Measurements from ENCODE around the gene PIK3R4.

PIK3R4 gene

GRCh38 chr3:130688697-130689470, 57.7 kb downstream of the PIK3R4 start:
- DNase-seq (ENCODE audit: low spot score) = no peak

- DNase-seq (ENCODE audit: low spot score) = no peak
These were observed 58.5 kb downstream of the PIK3R4 start for GRCh38 chr3:130688015-130688688.

- DNase-seq (ENCODE audit: low spot score) = no peak
These were observed 59.3 kb downstream of the PIK3R4 start for GRCh38 chr3:130687327-130687726.

DNA sequence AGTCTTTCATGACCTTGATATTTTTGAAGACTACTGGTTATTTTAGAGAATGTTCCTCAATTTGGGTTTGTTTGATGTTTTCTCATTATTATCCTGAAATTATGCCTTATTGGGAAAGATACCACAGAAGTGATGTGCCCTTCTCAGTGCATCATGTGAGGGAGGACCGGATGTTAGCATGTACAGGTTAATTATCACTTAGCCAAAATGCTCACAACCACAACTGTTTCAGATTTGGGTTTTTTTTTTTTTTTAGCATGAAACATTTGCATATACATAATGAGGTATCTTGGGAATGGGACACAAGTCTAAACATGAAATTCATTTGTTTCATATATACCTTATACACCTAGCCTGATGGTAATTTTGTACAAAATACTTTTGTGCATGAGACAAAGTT, 59.8 kb downstream of the PIK3R4 start:
- no peak for DNase-seq (ENCODE audit: low spot score)

GRCh38 chr3:130682131-130682530, 64.5 kb downstream of the PIK3R4 start:
- DNase-seq (ENCODE audit: low spot score) = no peak

GRCh38 chr3:130679218-130679617, 67.4 kb downstream of the PIK3R4 start:
- DNase-seq (ENCODE audit: low spot score) = no peak

- no peak for DNase-seq (ENCODE audit: low spot score)
These were observed 69.3 kb downstream of the PIK3R4 start for GRCh38 chr3:130677343-130677742.

DNA sequence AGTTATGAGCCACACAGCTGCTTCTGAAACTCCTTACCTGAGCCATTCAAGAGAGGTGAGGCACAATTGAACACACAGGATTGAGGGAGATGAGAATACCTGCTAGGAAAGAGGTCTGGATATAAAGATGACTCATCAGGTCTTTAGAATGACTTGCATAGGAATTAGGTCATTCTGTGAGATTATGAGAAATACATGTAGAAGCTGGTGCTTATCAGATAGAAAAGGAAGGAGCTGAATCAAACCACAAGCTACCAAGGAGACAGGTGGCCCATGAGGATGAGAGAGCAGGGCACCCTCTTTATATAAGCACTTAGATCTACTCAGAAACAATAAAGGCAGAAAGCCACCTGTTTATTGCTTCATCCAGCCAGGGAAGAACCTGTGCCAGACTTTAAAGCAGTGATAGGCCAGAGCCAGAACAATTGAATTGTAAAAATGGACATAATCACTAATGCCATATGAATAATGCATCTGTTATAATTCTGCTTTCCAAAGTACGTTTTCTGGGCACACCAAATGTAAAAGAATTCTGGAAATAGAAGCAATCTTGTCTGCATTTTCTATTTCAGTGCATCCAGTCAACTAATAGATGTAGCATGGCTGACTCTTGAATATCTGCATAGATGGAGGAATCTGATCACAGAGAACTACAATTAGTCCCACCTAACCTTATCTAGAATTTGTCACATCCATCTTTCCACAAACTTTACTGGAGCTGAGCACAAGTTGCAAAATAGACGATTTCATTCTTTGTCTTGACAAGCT, 74.9 kb downstream of the PIK3R4 start:
- DNase-seq (ENCODE audit: low spot score) = no peak

DNA sequence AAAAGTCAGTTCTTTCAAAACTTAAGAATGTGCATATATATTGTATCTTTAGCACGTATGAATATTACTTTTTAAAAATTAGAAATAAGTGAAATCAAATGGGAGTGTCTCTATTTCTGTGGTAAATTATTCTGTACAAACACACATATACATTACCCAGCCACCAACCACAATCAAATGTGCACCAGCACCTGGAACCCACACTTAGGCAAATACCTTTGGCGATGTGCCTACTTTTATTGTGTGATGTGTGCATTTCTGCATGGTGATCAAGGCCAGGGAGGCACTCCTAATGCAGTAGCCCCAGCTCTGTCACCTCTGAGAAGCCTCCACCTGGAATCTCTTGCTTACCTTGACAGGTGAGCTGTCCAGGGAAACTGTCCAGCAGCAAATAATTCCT, 76.9 kb downstream of the PIK3R4 start:
- DNase-seq (ENCODE audit: low spot score) = no peak

DNA sequence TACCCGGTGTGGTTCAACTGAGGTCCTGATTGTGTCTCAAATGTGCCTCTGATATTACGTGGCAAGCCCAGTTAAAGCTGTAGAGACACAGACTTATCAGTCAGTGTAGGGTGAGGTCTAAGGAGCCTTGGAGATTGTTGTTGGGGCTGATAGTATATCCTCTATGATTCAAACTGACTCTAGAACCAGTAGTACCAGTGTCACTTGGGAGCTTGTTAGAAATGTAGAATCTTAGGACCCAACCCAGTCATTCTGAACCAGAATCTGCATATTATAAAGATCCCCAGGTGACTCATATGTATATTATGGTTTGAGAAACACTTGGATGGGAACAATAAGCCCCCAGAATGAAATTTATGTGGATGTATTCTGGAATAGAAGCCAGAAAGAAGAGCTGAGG, 83.5 kb downstream of the PIK3R4 start:
- DNase-seq (ENCODE audit: low spot score) = no peak

GRCh38 chr3:130662501-130662996, 84.1 kb downstream of the PIK3R4 start:
- no peak for DNase-seq (ENCODE audit: low spot score)

DNA sequence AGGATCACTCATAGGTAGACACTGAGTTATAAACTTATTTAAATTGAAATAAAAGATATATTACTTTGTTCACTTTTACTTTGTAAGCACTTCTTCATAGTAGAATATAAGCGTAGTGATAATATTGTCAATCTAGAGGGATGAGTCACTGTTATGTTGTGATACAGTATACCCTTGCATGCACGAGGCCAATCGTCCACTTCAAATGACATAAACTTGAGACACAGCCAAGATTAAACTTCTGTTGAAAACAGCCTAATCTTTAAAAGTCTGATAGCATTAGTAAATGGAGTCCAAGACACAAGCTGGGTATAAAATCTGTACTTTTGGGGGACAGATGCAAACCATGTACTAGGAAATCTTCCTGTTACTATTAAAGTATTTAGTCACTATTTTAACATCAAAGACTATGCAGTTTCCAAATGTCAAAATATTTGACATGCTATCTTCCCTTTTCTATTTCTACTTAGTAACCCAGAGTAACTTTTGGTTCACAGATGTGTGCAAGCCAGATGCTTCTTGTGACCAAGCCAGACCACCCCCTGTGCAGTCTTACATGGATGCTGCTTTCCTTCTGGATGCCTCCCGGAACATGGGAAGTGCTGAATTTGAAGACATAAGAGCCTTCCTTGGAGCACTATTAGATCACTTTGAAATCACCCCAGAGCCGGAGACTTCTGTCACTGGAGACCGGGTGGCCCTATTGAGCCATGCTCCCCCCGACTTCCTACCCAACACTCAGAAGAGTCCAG, 85.3 kb downstream of the PIK3R4 start:
- DNase-seq (ENCODE audit: low spot score) = no peak

GRCh38 chr3:130659911-130660310, 86.7 kb downstream of the PIK3R4 start:
- DNase-seq (ENCODE audit: low spot score) = no peak

DNA sequence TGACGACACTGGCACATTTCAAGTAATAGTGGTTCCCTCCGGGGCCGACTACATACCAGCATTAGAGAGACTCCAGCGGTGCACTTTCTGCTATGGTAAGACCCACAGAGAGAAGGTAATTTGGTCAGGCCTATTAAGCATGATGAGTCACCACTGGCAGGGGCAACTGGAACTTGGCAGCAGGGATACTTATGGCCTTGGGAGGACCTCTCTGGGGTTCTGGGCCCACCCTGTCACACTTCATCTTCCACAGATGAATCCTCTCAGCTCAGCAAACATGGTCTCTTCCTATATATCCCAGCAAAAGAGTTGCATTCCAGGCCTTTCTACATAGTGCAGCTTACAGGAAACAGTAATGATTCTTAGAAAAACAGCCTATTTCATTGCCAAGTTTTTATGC, 88.0 kb downstream of the PIK3R4 start:
- no peak for DNase-seq (ENCODE audit: low spot score)

DNA sequence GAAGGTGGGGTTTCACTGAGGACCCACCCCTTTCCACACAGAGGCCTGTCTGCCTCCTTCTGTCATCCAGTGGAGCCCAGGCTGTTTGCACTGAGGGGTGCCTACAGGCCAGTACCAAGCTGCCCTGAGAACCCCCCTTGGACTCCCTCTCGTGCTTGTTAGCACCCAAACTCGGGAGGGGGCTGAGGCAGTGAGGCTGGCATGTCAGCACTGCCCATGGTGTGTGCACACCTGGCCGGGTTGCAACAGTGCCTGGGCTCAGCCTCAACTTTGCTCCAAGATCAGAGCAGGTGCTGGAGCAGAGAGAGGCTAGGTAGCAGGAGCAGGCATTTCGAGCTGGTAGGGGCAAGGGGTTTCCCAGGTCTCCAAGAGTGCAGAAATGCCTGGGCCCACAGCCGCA, 90.0 kb downstream of the PIK3R4 start:
- DNase-seq (ENCODE audit: low spot score) = no peak

DNA sequence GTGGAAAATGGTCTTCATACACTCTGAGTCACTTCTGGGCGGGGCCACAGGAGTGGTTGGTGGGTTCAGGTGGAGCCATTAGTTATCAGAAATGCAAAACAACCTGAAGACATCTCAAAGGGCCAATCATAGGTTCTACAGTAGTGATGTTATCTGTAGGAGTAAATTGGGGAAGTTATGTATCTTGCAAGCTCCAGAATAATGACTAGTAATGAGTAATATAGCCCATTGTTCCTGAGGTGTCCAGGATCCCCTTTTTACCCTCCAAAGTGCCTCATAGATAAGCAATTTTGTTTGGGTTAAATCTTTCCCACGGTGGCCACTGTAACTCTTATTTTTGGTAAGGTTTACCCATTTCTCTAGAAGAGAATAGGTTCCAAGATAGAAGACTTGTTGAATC, 91.7 kb downstream of the PIK3R4 start:
- DNase-seq (ENCODE audit: low spot score) = no peak

GRCh38 chr3:130654091-130654490, 92.5 kb downstream of the PIK3R4 start:
- DNase-seq (ENCODE audit: low spot score) = no peak

GRCh38 chr3:130649061-130649654, 97.5 kb downstream of the PIK3R4 start:
- no peak for DNase-seq (ENCODE audit: low spot score)

- DNase-seq (ENCODE audit: low spot score) = no peak
These were observed 98.3 kb downstream of the PIK3R4 start for GRCh38 chr3:130648293-130648692.

DNA sequence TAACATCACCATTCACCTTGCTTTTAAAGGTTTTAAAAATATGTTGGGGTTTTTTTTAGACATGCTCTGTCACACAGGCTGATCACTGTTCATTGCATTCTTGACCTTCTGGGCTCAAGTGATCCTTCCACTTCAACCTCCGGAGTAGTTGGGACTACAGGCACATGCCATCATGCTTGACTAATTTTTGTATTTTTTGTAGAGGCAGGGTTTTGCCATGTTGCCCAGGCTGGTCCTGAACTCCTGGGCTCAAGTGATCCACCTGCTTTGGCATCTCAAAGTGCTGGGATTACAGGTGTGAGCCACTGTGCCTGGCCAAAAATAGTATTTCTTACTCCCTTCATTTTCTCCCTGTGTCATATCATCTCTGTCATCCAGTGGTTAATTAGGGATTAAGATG, 101.4 kb downstream of the PIK3R4 start:
- no peak for DNase-seq (ENCODE audit: low spot score)

DNA sequence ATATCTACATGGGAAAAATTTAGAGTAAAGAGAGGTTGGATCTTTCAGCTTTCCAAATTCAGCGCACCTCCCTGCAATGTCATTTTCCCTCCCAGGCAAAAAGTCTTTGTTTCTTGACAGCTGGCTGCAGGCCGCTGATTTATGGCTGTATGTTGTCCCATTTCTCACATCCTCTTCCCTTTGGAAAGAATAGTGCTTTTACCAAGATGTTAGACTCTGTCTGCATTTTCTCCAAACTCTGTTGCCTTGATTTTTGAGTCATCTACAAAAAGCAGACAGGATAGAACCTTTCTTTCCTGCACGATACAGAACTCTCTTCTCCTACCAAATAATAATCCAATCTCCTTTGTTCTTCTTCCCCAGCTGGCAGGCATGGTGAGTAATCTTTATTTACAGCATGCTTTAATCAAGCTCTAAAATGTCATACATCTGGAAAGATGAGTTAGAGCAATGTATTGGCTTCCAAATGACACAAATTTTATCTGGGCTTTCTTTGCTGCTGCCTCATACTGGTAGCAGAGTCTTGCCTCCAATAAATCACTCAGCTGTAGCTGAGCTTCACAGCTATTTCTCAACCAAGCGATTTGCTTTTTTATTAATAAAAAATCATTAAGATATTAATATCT, 101.9 kb downstream of the PIK3R4 start:
- no peak for DNase-seq (ENCODE audit: low spot score)
